Endodermal cell (in vitro differentiated cells): ENCODE data around the gene RRP1. TPM values are rescaled to one million over a fixed set of nuclear protein-coding genes. Genes with fewer than 3 reads are reported as not detected.

ENCODE experiments used
- DNase-seq: peaks from one replicate; pipeline ENCODE4 v3.0.0-alpha.2; 2017
- H3K27ac ChIP-seq: 2 replicates; pipeline ENCODE4 v1.5.1; 2013; ENCODE audit warnings: mild to moderate bottlenecking, low read depth, low read length, moderate library complexity
- H3K27me3 ChIP-seq: 2 replicates; pipeline ENCODE4 v1.6.1; 2013; ENCODE audit warnings: mild to moderate bottlenecking, low read length, moderate library complexity; ENCODE audit not compliant: insufficient read depth, control insufficient read depth, poor library complexity, severe bottlenecking
- H3K36me3 ChIP-seq: 2 replicates; pipeline ENCODE4 v1.7.0; 2013; ENCODE audit warnings: mild to moderate bottlenecking, low read length, moderate library complexity; ENCODE audit not compliant: control insufficient read depth, insufficient read depth
- H3K4me1 ChIP-seq: one replicate; pipeline ENCODE4 v1.7.0; 2013; ENCODE audit warnings: low read length; ENCODE audit not compliant: control insufficient read depth, insufficient read depth
- H3K4me3 ChIP-seq: 2 replicates; pipeline ENCODE4 v1.5.1; 2013; ENCODE audit warnings: mild to moderate bottlenecking, low read length, moderate library complexity
- H3K9ac ChIP-seq: 2 replicates; pipeline ENCODE4 v1.6.1; 2013; ENCODE audit warnings: mild to moderate bottlenecking, low read length, moderate library complexity; ENCODE audit not compliant: poor library complexity, severe bottlenecking; ENCODE audit errors: extremely low read depth
- H3K9me3 ChIP-seq: 2 replicates; pipeline ENCODE4 v1.6.1; 2013; ENCODE audit warnings: mild to moderate bottlenecking, low read length, moderate library complexity; ENCODE audit not compliant: control insufficient read depth
- H3K27ac Mint-ChIP-seq: 2 replicates; pipeline ENCODE4 v1.8.0; 2020; ENCODE audit warnings: mixed read lengths
- H3K27me3 Mint-ChIP-seq: 2 replicates; pipeline ENCODE4 v1.8.0; 2021; ENCODE audit warnings: mild to moderate bottlenecking, mixed read lengths; ENCODE audit not compliant: insufficient read depth
- H3K36me3 Mint-ChIP-seq: 2 replicates; pipeline ENCODE4 v1.8.0; 2020; ENCODE audit warnings: low read depth, mixed read lengths
- H3K4me1 Mint-ChIP-seq: 2 replicates; pipeline ENCODE4 v1.8.0; 2020; ENCODE audit warnings: mixed read lengths
- H3K4me3 Mint-ChIP-seq: 2 replicates; pipeline ENCODE4 v1.8.0; 2020; ENCODE audit warnings: mild to moderate bottlenecking, moderate library complexity, mixed read lengths
- H3K9me3 Mint-ChIP-seq: 2 replicates; pipeline ENCODE4 v1.8.0; 2020; ENCODE audit warnings: mild to moderate bottlenecking, mixed read lengths
- CTCF ChIP-seq: fragments of 200-600 bp; sonication (generic); conservative IDR thresholded peaks from 2 replicates; pipeline ENCODE4 v1.5.0; 2021; ENCODE audit warnings: antibody characterized with exemption, mild to moderate bottlenecking
- WGBS, 2 experiments: methylation state at CpG; one replicate each; pipeline versions ENCODE4 v1.1.5 to v1.1.7; 2013; ENCODE audit warnings: missing lambda C conversion rate in 2 of 2, mixed read lengths in 1 of 2; ENCODE audit not compliant: insufficient coverage in 1 of 2, insufficient read length in 1 of 2; 5-methylcytosine and 5-hydroxymethylcytosine counted together
- total RNA-seq, 2 donors: library from RNA; stranded (reverse); fragmentation: NEBNext Ultra II Directional in 1 of 2; extraction: Animal tissue kit (Norgen Biotek cat#: 25700) in 1 of 2; gene quantifications; 2 replicates in 1 of 2; 3 replicates in 1 of 2; pipeline ENCODE4 v1.2.1, GENCODE V29; 2021

RRP1 gene
- total RNA-seq, 2 donors from 2014 or later = 36.4 to 36.7 TPM

- no peak overlapping the region for H3K4me3 Mint-ChIP-seq
- no peak overlapping the region for H3K27ac Mint-ChIP-seq
- Histone ChIP-seq H3K9ac (no peak overlapping the region), H3K4me1 (peaks cover 5% of the 10 kb centered on the region), H3K27me3 (no peaks in the 10 kb centered on the region), H3K27ac (no peak overlapping the region), H3K4me3 (no peak overlapping the region), H3K36me3 (no peaks in the 10 kb centered on the region), H3K9me3 (peaks cover 3% of the 10 kb centered on the region)
- H3K4me1 Mint-ChIP-seq = peaks cover 8% of the 10 kb centered on the region
- 80 to 96% methylated on average over 1 to 3 of the region's 5 CpGs for WGBS, 2 experiments
- TF ChIP-seq CTCF = no peak
- no peaks in the 10 kb centered on the region for H3K27me3 Mint-ChIP-seq
- no peak for DNase-seq
- H3K9me3 Mint-ChIP-seq = peaks cover 4% of the 10 kb centered on the region
- H3K36me3 Mint-ChIP-seq = peaks cover 2% of the 10 kb centered on the region
Observed at GRCh38 chr21:43813656-43813980, 24.2 kb downstream of the RRP1 start.

GRCh38 chr21:43814215-43815106 is 25.1 kb downstream of the RRP1 start:
- 83 to 85% methylated on average over 13 to 28 of the region's 28 CpGs for WGBS, 2 experiments
- TF ChIP-seq CTCF = no peak

GRCh38 chr21:43815107-43815613 is 25.8 kb downstream of the RRP1 start:
- peaks cover 2% of the 10 kb centered on the region for H3K36me3 Mint-ChIP-seq
- Histone ChIP-seq H3K27me3 (no peaks in the 10 kb centered on the region), H3K9me3 (peaks cover 7% of the 10 kb centered on the region), H3K27ac (no peak overlapping the region), H3K36me3 (no peaks in the 10 kb centered on the region), H3K9ac (no peak overlapping the region), H3K4me3 (no peak overlapping the region), H3K4me1 (peaks cover 5% of the 10 kb centered on the region)
- H3K4me1 Mint-ChIP-seq = peaks cover 8% of the 10 kb centered on the region
- H3K27me3 Mint-ChIP-seq = no peaks in the 10 kb centered on the region
- H3K9me3 Mint-ChIP-seq = peaks cover 9% of the 10 kb centered on the region
- H3K4me3 Mint-ChIP-seq = peak overlapping the region; percentile 16
- H3K27ac Mint-ChIP-seq = no peak overlapping the region
- no peak for TF ChIP-seq CTCF
- 86 to 96% methylated on average over 4 to 6 of the region's 27 CpGs for WGBS, 2 experiments
- DNase-seq = peak; percentile 85

More at GRCh38 chr21:43814215-43815106, 25.1 kb downstream of the RRP1 start:
- peaks cover 8% of the 10 kb centered on the region for H3K4me1 Mint-ChIP-seq
- peaks cover 2% of the 10 kb centered on the region for H3K36me3 Mint-ChIP-seq
- Histone ChIP-seq H3K4me3 (no peak overlapping the region), H3K36me3 (no peaks in the 10 kb centered on the region), H3K27ac (no peak overlapping the region), H3K4me1 (peaks cover 5% of the 10 kb centered on the region), H3K27me3 (no peaks in the 10 kb centered on the region), H3K9me3 (peaks cover 7% of the 10 kb centered on the region), H3K9ac (no peak overlapping the region)
- peak; percentile 73 for DNase-seq
- no peaks in the 10 kb centered on the region for H3K27me3 Mint-ChIP-seq
- peaks cover 9% of the 10 kb centered on the region for H3K9me3 Mint-ChIP-seq
- H3K27ac Mint-ChIP-seq = peak overlapping the region; percentile 68
- H3K4me3 Mint-ChIP-seq = peak overlapping the region; percentile 16
